ENCODE results near the gene ALDH3B2. TPM values are rescaled to one million over a fixed set of nuclear protein-coding genes. Genes with fewer than 3 reads are reported as not detected.

ALDH3B2 gene
- total and polyA plus RNA-seq, 2 donors from 2014 or later, result 1.6 to 2.1 TPM

DNA sequence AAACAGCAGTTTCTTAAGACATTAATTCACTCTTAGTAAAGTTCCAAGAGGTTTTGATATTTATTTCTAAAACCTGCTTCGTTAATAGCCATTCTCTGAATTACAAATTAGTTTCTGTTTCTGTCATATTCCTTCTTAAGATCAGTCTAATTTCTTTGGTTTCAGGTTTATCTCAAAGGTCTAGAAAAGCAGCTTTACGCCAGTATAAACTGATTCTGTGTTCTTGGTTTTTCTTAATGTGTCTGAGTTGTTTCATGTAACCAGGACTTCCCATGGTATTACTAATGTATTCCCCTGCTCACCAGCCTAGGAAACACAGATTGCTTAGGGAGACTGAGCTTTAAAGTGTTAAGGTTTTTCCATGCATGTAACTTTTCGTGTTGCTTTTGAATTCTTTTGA, 17.1 kb downstream of the ALDH3B2 start:
- Histone ChIP-seq H3K9ac (ENCODE audit: low read length in 3 of 3) (no peak overlapping the region), H3K4me1 (ENCODE audit: control insufficient read depth in 2 of 3, insufficient read depth in 2 of 3, low read depth in 1 of 3, low read length in 3 of 3) (no peaks in the 10 kb centered on the region), H3K36me3 (ENCODE audit: control insufficient read depth in 2 of 3, insufficient read depth in 3 of 3, low read length in 3 of 3) (no peaks in the 10 kb centered on the region), H3K4me3 (ENCODE audit: low read length in 3 of 3) (no peak overlapping the region), H3K27me3 (ENCODE audit: control insufficient read depth, insufficient read depth, low read length) (no peaks in the 10 kb centered on the region), H3K9me3 (ENCODE audit: control insufficient read depth in 2 of 3, insufficient read depth in 1 of 3, low read length in 3 of 3) (no peaks in the 10 kb centered on the region), H3K27ac (ENCODE audit: low read depth in 2 of 2, low read length in 2 of 2) (no peak overlapping the region)
- FAIRE-seq, result no peak
- intact Hi-C loops (cut with DNase I), result no loop called here
- DNase-seq, result no peak
- TF ChIP-seq, protein P1, sequence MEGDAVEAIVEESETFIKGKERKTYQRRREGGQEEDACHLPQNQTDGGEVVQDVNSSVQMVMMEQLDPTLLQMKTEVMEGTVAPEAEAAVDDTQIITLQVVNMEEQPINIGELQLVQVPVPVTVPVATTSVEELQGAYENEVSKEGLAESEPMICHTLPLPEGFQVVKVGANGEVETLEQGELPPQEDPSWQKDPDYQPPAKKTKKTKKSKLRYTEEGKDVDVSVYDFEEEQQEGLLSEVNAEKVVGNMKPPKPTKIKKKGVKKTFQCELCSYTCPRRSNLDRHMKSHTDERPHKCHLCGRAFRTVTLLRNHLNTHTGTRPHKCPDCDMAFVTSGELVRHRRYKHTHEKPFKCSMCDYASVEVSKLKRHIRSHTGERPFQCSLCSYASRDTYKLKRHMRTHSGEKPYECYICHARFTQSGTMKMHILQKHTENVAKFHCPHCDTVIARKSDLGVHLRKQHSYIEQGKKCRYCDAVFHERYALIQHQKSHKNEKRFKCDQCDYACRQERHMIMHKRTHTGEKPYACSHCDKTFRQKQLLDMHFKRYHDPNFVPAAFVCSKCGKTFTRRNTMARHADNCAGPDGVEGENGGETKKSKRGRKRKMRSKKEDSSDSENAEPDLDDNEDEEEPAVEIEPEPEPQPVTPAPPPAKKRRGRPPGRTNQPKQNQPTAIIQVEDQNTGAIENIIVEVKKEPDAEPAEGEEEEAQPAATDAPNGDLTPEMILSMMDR (IDR thresholded peaks at IDR 0.05; ENCODE audit: borderline replicate concordance, extremely low read depth, insufficient read depth), result no peak

DNA sequence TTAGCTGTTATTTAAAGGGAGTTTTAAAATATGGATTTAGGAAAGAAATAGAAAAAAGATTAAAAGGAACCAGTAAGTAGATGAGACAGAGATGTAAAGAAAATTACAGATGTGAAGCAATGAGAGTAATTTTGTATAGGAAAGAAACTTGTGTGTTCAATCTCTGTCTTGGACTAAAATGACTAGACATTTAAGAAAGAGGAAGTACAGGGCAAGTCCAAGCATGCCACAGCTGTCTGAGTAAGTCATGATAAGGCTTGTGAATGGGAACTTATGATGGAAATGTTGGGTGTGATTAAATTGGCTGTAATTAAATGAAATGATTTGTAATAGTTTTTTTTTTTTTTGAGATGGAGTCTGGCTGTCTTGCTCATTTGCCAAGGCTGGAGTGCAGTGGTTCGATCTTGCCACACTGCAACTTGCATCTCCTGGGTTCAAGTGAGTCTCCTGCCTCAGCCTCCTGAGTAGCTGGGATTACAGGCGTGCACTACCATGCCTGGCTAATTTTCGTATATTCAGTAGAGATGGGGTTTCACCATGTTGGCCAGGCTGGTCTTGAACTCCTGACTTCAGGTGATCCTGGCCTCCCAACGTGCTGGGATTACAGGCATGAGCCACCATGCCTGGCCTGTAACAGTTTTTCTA, 18.0 kb downstream of the ALDH3B2 start:
- no peaks in the 10 kb centered on the region for H3K9me3 ChIP-seq (ENCODE audit: control insufficient read depth in 2 of 3, insufficient read depth in 1 of 3, low read length in 3 of 3)
- no peaks in the 10 kb centered on the region for H3K27me3 ChIP-seq (ENCODE audit: control insufficient read depth, insufficient read depth, low read length)
- TF ChIP-seq, protein P1 (IDR thresholded peaks at IDR 0.05; ENCODE audit: borderline replicate concordance, extremely low read depth, insufficient read depth), result no peak
- no peaks in the 10 kb centered on the region for H3K4me1 ChIP-seq (ENCODE audit: control insufficient read depth in 2 of 3, insufficient read depth in 2 of 3, low read depth in 1 of 3, low read length in 3 of 3)
- H3K27ac ChIP-seq (ENCODE audit: low read depth in 2 of 2, low read length in 2 of 2), result no peak overlapping the region
- FAIRE-seq, result no peak
- H3K9ac ChIP-seq (ENCODE audit: low read length in 3 of 3), result no peak overlapping the region
- no peak overlapping the region for H3K4me3 ChIP-seq (ENCODE audit: low read length in 3 of 3)
- intact Hi-C loops (cut with DNase I), result no loop called here
- no peaks in the 10 kb centered on the region for H3K36me3 ChIP-seq (ENCODE audit: control insufficient read depth in 2 of 3, insufficient read depth in 3 of 3, low read length in 3 of 3)
- DNase-seq, result no peak

DNA sequence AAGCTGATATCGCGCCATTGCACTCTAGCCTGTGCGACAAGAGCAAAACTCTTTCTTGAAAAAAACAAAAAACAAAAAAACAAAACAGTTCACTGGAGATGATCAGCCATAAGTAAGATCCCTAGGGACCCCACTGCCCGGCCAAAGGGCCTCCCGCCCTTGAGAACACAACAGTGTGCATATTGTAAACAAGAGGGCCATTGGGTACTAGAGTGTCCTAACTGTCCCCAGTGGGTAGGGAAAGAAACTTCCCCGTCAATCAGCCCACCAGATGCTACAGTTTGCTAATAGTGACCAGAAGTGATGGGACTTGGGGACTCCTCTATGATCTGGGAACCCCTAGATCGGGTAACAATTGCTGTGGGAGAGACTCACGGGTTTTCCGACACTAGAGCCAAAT, 20.2 kb downstream of the ALDH3B2 start:
- FAIRE-seq (no peak), DNase-seq (peak in 1 of 5 donors; percentile 4)
- TF ChIP-seq, protein P1 (IDR thresholded peaks at IDR 0.05; ENCODE audit: borderline replicate concordance, extremely low read depth, insufficient read depth), result no peak
- intact Hi-C loops (cut with DNase I), result no loop called here
- Histone ChIP-seq H3K36me3 (ENCODE audit: control insufficient read depth in 2 of 3, insufficient read depth in 3 of 3, low read length in 3 of 3) (peaks cover 0 to 3% (median 0%) of the 10 kb centered on the region in 3 donors), H3K4me1 (ENCODE audit: control insufficient read depth in 2 of 3, insufficient read depth in 2 of 3, low read depth in 1 of 3, low read length in 3 of 3) (peaks cover 0 to 9% (median 0%) of the 10 kb centered on the region in 3 donors), H3K9ac (ENCODE audit: low read length in 3 of 3) (no peak overlapping the region), H3K4me3 (ENCODE audit: low read length in 3 of 3) (no peak overlapping the region), H3K9me3 (ENCODE audit: control insufficient read depth in 2 of 3, insufficient read depth in 1 of 3, low read length in 3 of 3) (no peaks in the 10 kb centered on the region), H3K27me3 (ENCODE audit: control insufficient read depth, insufficient read depth, low read length) (no peaks in the 10 kb centered on the region), H3K27ac (ENCODE audit: low read depth in 2 of 2, low read length in 2 of 2) (no peak overlapping the region)

Measured in kidney (tissue), 14 donors.